B cell (primary cell): ENCODE results near the gene TRIM58.

Source experiments
- CTCF ChIP-seq: fragments of 200-600 bp; IDR thresholded peaks from one replicate; pipeline ENCODE4 v1.8.0; 2022; ENCODE audit warnings: antibody characterized with exemption, mild to moderate bottlenecking
- EZH2 ChIP-seq: IDR thresholded peaks from 2 replicates; pipeline ENCODE4 v1.6.1; 2012; ENCODE audit warnings: borderline replicate concordance, low read depth, mild to moderate bottlenecking, moderate library complexity, low read length; ENCODE audit not compliant: insufficient read depth, poor library complexity, severe bottlenecking

GRCh38 chr1:247905910-247906503 is 49.0 kb downstream of the TRIM58 start:
- no peak for TF ChIP-seq CTCF
- TF ChIP-seq EZH2 = no peak
